NB4 (cell line): ENCODE data around the gene TOMM40.

Source experiments
- DNase-seq: peaks from one replicate; pipeline ENCODE4 v3.0.0; 2010; ENCODE audit warnings: low read depth
- H3K4me3 ChIP-seq: one replicate; pipeline ENCODE4 v1.5.1; 2011; ENCODE audit warnings: mild to moderate bottlenecking, low read depth, low read length, moderate library complexity
- MYC ChIP-seq: IDR thresholded peaks from 2 replicates; pipeline ENCODE4 v1.6.1; 2011; ENCODE audit warnings: low read depth, low read length
- POLR2A ChIP-seq: IDR thresholded peaks from 2 replicates; pipeline ENCODE4 v1.6.1; 2011; ENCODE audit warnings: mild to moderate bottlenecking; ENCODE audit not compliant: insufficient read length; ENCODE audit errors: extremely low read depth
- TF ChIP-seq, protein P1 (sequence below): IDR thresholded peaks from 2 replicates; pipeline ENCODE4 v1.6.1; 2011; ENCODE audit warnings: low read depth, low read length
- TF ChIP-seq, protein P2 (sequence below): IDR thresholded peaks from one replicate; pipeline ENCODE4 v1.5.1; 2012; ENCODE audit warnings: low read depth, low read length

The TOMM40 gene

DNA sequence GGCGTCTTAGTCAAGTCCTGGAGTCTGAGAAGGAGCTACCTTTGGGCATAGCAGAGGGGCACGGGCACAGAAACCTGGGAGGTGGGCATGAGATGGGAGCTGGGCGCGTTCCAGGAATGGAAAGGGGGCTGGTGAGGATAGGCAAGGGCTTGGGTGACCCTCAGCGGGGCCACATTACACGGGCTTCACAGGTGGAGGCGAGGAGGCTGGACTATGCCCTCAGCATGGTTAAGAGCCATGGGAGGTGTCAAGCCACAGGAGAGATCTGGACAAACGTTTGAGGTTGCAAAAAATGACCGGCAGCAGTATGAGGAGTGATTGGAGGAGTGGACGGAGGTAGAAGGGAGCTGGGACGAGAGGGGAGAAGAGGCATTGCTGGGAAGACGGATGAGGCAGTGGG lies 23.5 kb upstream of the TOMM40 start:
- no peak overlapping the region for H3K4me3 ChIP-seq
- DNase-seq = no peak
- TF ChIP-seq POLR2A = no peak
- TF ChIP-seq, protein P1, sequence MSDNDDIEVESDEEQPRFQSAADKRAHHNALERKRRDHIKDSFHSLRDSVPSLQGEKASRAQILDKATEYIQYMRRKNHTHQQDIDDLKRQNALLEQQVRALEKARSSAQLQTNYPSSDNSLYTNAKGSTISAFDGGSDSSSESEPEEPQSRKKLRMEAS = no peak

DNA sequence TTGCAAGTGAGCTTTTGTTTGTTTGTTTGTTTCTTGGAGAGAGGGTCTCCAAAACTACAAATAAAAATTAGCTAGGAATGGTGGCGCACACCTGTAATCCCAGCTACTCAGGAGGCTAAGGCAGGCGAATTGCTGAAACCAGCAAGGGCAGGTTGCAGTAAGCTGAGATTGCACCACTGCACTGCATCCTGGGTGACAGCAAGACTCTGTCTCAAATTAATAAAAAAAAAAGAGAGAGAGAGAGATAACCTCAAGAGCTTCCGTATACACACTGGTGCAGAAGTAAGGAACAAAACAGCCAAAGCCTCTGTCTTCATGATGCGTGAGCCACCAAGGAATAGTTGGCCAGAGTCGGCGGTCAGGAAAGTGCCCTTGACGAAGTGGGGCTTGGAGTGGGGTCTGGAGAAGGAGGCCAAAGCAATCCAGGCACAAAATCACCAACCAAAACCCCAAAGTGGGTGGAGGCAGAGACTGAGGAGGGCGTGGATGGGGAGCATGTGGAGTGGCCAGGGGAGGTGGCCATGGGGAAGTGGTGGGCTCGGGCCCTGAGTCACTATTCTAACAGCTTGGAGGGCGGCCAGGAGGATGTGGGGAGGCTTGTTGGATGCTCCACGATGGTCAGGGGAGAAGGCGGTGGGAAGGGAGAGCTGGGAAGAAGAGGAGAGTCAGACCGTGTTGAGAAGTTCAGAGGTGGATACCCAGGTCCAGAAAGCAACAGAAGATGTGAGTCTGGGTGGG lies 21.2 kb upstream of the TOMM40 start:
- TF ChIP-seq, protein P2, sequence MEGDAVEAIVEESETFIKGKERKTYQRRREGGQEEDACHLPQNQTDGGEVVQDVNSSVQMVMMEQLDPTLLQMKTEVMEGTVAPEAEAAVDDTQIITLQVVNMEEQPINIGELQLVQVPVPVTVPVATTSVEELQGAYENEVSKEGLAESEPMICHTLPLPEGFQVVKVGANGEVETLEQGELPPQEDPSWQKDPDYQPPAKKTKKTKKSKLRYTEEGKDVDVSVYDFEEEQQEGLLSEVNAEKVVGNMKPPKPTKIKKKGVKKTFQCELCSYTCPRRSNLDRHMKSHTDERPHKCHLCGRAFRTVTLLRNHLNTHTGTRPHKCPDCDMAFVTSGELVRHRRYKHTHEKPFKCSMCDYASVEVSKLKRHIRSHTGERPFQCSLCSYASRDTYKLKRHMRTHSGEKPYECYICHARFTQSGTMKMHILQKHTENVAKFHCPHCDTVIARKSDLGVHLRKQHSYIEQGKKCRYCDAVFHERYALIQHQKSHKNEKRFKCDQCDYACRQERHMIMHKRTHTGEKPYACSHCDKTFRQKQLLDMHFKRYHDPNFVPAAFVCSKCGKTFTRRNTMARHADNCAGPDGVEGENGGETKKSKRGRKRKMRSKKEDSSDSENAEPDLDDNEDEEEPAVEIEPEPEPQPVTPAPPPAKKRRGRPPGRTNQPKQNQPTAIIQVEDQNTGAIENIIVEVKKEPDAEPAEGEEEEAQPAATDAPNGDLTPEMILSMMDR = no peak
- no peak for TF ChIP-seq MYC
- TF ChIP-seq, protein P1 = no peak
- TF ChIP-seq POLR2A = no peak
- H3K4me3 ChIP-seq = no peak overlapping the region
- peak; percentile 58 for DNase-seq

DNA sequence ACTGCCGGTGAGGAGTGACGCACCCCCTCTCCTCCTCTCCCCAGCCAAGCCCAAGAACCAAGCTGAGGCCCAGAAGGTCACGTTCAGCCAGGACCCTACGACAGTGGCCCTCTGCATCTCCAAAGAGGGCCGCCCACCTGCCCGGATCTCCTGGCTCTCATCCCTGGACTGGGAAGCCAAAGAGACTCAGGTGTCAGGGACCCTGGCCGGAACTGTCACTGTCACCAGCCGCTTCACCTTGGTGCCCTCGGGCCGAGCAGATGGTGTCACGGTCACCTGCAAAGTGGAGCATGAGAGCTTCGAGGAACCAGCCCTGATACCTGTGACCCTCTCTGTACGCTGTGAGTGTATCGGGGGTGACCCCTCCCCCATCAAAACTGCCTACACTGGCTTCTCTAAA lies 19.2 kb upstream of the TOMM40 start:
- no peak for DNase-seq
- no peak overlapping the region for H3K4me3 ChIP-seq
- TF ChIP-seq, protein P2 = no peak
- TF ChIP-seq MYC (no peak), POLR2A (no peak)
- TF ChIP-seq, protein P1 = no peak

DNA sequence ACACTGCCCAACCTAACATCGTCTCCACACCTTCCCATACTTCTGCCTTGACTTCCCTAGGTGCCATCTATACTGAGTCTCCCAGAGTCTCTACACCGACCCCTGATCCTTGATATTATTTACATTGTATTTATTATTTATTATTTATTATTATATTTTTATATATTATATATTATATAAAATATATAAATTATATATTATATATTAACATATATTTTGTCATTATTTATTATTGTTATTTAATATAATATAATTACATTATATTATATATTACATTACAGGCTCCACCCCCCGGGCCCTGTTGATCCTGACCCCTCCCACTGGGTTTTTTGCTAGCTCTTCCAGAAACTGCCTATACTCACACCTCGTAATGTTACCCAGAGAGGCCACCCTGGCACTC lies 18.4 kb upstream of the TOMM40 start:
- TF ChIP-seq POLR2A (no peak), MYC (no peak)
- TF ChIP-seq, protein P2 = no peak
- TF ChIP-seq, protein P1 = no peak
- DNase-seq = no peak
- H3K4me3 ChIP-seq = no peak overlapping the region

DNA sequence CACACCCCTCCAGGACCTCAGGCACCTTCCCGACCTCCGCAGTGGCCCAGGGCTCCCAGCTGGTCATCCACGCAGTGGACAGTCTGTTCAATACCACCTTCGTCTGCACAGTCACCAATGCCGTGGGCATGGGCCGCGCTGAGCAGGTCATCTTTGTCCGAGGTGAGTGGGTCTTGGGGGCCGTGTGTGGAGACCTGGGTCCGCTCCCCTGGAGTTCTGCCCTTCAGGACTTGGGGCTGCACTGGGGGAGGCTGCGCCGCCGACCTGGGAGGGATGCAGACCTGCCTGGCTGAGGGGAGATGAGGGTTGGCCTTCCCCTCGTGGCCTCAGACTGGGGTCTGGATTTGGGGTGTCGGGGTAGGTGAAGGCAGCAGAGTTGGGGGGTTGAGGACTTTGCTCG lies 16.7 kb upstream of the TOMM40 start:
- no peak overlapping the region for H3K4me3 ChIP-seq
- TF ChIP-seq, protein P1 = no peak
- TF ChIP-seq, protein P2 = no peak
- TF ChIP-seq MYC = no peak
- no peak for TF ChIP-seq POLR2A
- no peak for DNase-seq

DNA sequence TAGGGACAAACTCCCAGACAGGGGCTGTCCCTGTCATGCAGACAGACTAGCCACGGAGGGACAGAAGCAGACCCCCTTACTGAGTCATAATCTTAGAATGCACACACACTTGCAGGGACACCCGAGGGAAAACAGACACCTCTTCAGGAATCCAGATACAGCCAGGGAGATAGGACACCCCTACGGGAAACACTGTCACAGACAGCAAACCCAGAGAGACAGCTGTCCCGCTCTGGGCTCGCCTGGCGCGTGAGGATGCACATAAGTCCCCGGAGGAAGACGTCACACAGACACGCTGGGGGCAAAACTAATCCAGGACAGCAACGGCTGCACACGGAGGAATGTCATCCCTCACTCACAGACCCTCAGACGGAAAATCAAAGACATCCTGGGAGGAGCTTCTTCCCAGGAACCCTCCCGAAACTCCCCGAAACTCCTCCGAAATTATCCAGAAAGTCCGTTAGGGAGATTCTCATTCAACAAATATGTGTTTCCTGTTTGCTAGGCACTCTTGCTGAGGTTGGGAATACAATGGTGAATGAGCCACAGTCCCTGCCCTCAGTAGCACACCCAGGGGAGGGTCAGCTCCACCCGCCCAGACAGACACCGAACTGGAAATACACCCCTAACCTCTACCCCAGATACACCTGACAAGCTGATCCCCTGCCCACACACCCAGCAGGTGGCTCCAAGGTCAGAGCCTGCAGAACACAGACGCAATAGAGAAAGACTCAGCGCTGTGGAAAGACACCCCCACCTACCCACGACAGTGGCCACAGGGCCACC lies 15.2 kb upstream of the TOMM40 start:
- no peak for DNase-seq
- no peak overlapping the region for H3K4me3 ChIP-seq
- no peak for TF ChIP-seq POLR2A
- TF ChIP-seq, protein P2 = no peak
